DND-41 (cell line): Measurements from ENCODE around the gene TMEM175.

Experiments used
- ATAC-seq: fragments of 200-7000 bp; cut with Tn5 transposase; 3 replicates; pipeline ENCODE4 v1.9.1; 2021; ENCODE audit warnings: low read depth; ENCODE audit not compliant: insufficient read depth
- DNase-seq: peaks from one replicate; pipeline ENCODE4 v3.0.0-alpha.2; 2020
- H2AFZ ChIP-seq: 2 replicates; pipeline ENCODE4 v1.6.0; 2012; ENCODE audit warnings: low read depth, low read length
- H3K27ac ChIP-seq: 2 replicates; pipeline ENCODE4 v1.5.1; 2012; ENCODE audit warnings: low read length, inconsistent platforms
- H3K27me3 ChIP-seq: fragments of 200-600 bp; sonication (generic); 2 replicates; pipeline ENCODE4 v1.6.0; 2012; ENCODE audit warnings: low read length, mild to moderate bottlenecking, inconsistent platforms; ENCODE audit not compliant: insufficient read depth, poor library complexity
- H3K36me3 ChIP-seq: 2 replicates; pipeline ENCODE4 v1.5.1; 2012; ENCODE audit warnings: low read length, inconsistent platforms; ENCODE audit not compliant: insufficient read depth
- H3K4me1 ChIP-seq: 2 replicates; pipeline ENCODE4 v1.5.1; 2012; ENCODE audit warnings: mild to moderate bottlenecking, low read length; ENCODE audit not compliant: insufficient read depth
- H3K4me2 ChIP-seq: 2 replicates; pipeline ENCODE4 v1.6.0; 2012; ENCODE audit warnings: mild to moderate bottlenecking, moderate library complexity, low read length, inconsistent platforms; ENCODE audit not compliant: insufficient read depth
- H3K4me3 ChIP-seq, 2 experiments: fragments of 200-600 bp in 1 of 2; shearing (Covaris generic) in 1 of 2; 2 replicates each; pipeline ENCODE4 v1.5.1; 2012 to 2016; ENCODE audit warnings: inconsistent platforms in 2 of 2, low read length in 2 of 2, mild to moderate bottlenecking in 2 of 2, low read depth in 1 of 2, moderate library complexity in 1 of 2
- H3K79me2 ChIP-seq: 2 replicates; pipeline ENCODE4 v1.6.0; 2012; ENCODE audit warnings: low read length, inconsistent platforms; ENCODE audit not compliant: insufficient read depth
- H3K9ac ChIP-seq: 2 replicates; pipeline ENCODE4 v1.6.0; 2012; ENCODE audit warnings: low read depth, mild to moderate bottlenecking, inconsistent platforms, low read length, moderate library complexity
- H3K9me3 ChIP-seq: 2 replicates; pipeline ENCODE4 v1.5.1; 2012; ENCODE audit warnings: low read length, moderate library complexity, mild to moderate bottlenecking, inconsistent platforms; ENCODE audit not compliant: insufficient read depth, severe bottlenecking
- H4K20me1 ChIP-seq: 2 replicates; pipeline ENCODE4 v1.6.0; 2012; ENCODE audit warnings: low read length; ENCODE audit not compliant: insufficient read depth
- CTCF ChIP-seq: IDR thresholded peaks from 2 replicates; pipeline ENCODE4 v1.5.1; 2012; ENCODE audit warnings: borderline replicate concordance, low read length, moderate library complexity, mild to moderate bottlenecking; ENCODE audit not compliant: poor library complexity, severe bottlenecking; ENCODE audit errors: extremely low read depth
- EZH2 ChIP-seq: IDR thresholded peaks from 3 replicates; pipeline ENCODE4 v1.6.1; 2012; ENCODE audit warnings: borderline replicate concordance, low read depth, mild to moderate bottlenecking, moderate library complexity, low read length, inconsistent platforms; ENCODE audit not compliant: severe bottlenecking

TMEM175 gene

GRCh38 chr4:1003271-1004070 lies 71.2 kb downstream of the TMEM175 start:
- no peak for ATAC-seq

GRCh38 chr4:1004071-1004418 lies 71.8 kb downstream of the TMEM175 start:
- Histone ChIP-seq H3K27ac (no peak overlapping the region), H3K27me3 (no peaks in the 10 kb centered on the region)
- no peak for TF ChIP-seq EZH2
- TF ChIP-seq CTCF: no peak

More at GRCh38 chr4:1003271-1004070, 71.2 kb downstream of the TMEM175 start:
- peaks cover 5% of the 10 kb centered on the region; the same call in 1 of the 2 replicates for H4K20me1 ChIP-seq
- H3K79me2 ChIP-seq: no peaks in the 10 kb centered on the region
- H3K9me3 ChIP-seq: no peaks in the 10 kb centered on the region
- H3K4me3 ChIP-seq: no peak overlapping the region
- H3K27me3 ChIP-seq: no peaks in the 10 kb centered on the region
- no peak overlapping the region for H3K9ac ChIP-seq
- no peak for DNase-seq
- TF ChIP-seq EZH2: no peak
- no peak for TF ChIP-seq CTCF
- H3K27ac ChIP-seq: no peak overlapping the region
- no peaks in the 10 kb centered on the region for H3K36me3 ChIP-seq
- no peaks in the 10 kb centered on the region for H3K4me1 ChIP-seq
- no peak overlapping the region for H3K4me2 ChIP-seq
- H2AFZ ChIP-seq: no peak overlapping the region

GRCh38 chr4:1004557-1005485 lies 72.6 kb downstream of the TMEM175 start:
- Histone ChIP-seq H3K4me2 (no peak overlapping the region), H3K79me2 (no peaks in the 10 kb centered on the region), H2AFZ (no peak overlapping the region), H3K9me3 (no peaks in the 10 kb centered on the region), H3K27ac (no peak overlapping the region), H3K4me1 (no peaks in the 10 kb centered on the region), H3K9ac (no peak overlapping the region), H3K4me3 (no peak overlapping the region), H3K36me3 (no peaks in the 10 kb centered on the region), H3K27me3 (no peaks in the 10 kb centered on the region), H4K20me1 (peaks cover 3% of the 10 kb centered on the region; the same call in 1 of the 2 replicates)
- DNase-seq (no peak), ATAC-seq (no peak)
- TF ChIP-seq CTCF (no peak), EZH2 (no peak)

More at GRCh38 chr4:1004071-1004418, 71.8 kb downstream of the TMEM175 start:
- no peak overlapping the region for H3K4me2 ChIP-seq
- DNase-seq (no peak), ATAC-seq (no peak)
- no peaks in the 10 kb centered on the region for H3K36me3 ChIP-seq
- peaks cover 7% of the 10 kb centered on the region; the same call in 1 of the 2 replicates for H4K20me1 ChIP-seq
- H2AFZ ChIP-seq: no peak overlapping the region
- no peak overlapping the region for H3K9ac ChIP-seq
- H3K9me3 ChIP-seq: no peaks in the 10 kb centered on the region
- no peak overlapping the region for H3K4me3 ChIP-seq
- no peaks in the 10 kb centered on the region for H3K4me1 ChIP-seq
- no peaks in the 10 kb centered on the region for H3K79me2 ChIP-seq
